CD4-positive, alpha-beta T cell treated with Interleukin-10 for 1 hour (primary cell): Measurements from ENCODE around the gene MAMDC2.
"Not testable (repeated sequence)": the region's sequence is repeated elsewhere in the genome, so short reads cannot be mapped to it uniquely, and the experiment has no call there.

Experiments
- DNase-seq: peaks from one replicate; pipeline ENCODE4 v3.0.0-alpha.2; 2020

MAMDC2 gene

DNA sequence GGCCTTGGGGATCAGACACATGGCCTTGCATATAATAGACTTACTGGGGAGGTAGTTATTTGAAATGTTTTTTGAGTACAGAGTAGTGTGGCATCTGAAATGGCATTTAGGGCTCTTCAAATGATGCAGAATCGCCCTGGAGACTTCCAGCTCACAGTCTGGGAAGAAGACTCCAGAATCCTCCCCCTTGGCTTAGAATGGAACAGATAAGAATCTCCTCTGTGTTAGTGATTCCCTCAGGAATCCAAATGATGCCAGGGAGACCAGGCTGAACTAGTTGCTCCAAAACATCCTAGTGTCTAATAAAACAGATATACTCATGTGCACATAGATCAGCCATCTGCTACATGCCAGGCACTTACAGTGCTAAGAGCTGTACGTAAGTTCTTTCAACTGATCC lies 176.6 kb downstream of the MAMDC2 start:
- DNase-seq, result no peak

DNA sequence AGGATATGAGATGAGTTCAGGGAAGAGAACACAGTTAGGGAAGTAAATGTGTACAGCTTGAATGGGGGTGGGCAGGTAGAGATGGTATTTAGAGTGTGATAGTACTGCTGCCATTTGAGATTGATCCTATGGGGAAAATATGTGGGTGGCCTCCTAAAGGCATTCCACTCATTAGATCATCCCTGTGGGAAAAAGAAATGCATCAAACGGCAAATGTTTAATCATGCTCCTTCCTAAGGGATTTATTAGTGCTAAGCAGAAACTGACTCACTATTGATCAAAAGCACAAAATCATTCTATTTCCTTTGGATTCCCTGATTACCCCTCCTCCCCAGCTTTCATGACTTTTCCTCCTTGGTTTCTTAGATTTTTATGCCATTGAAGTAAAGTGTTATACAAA lies 178.7 kb downstream of the MAMDC2 start:
- no peak for DNase-seq

DNA sequence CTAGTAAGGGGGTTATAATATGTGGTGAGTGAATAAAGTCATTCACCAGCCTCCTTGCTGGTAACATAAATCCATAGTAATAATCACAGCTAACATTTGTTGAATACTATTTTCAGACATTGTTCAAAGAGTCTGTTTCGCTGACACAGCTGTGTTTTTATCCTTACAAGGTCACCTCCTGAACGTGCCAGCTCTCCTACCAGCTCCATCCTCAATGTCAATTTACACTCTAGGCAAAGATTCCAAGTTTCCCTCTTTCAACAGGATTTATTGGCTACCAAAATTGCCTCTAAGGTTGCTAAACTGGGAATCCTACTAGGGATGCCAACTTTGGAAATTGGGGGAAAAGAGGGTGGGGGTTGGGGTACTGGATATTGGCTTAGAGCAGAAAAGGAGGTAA lies 184.5 kb downstream of the MAMDC2 start:
- DNase-seq, result no peak

DNA sequence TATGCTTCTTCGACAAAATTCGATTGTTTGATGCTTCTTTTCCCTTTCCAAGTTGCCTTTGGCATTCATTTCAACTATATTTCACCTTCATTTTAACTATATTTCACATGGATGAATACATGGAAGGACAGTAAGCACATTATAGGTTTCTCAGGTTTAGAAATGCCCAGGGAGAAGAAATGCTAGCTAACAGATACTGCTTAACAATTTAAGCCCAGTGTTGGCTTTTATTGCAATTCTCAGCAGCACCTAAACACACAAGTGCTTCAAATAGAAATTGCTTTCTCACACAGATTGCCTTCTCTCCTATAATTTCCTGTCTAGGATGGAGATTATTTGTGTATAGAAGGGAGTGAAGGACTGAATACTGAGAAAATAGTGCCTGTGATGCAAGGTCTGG lies 185.0 kb downstream of the MAMDC2 start:
- DNase-seq, result no peak

DNA sequence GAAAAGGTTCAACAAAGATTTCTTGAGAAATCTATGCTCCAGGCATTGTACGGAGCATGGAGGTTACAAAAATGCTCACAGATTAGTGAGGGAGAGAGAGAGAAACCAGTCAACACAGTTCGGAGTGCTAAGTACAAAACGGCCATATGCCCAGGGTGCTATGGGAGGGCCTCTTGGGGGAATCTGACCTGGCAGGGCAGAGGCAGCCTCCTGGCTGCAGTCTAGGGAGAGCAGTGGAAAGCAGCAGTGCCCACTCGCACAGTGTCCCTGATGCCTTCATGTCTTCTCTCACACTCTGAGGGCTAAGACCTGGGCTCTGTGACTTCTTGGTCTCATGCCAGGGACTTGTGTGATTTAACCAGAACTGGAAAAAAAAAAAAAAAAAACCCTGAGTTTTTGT lies 185.4 kb downstream of the MAMDC2 start:
- DNase-seq, result no peak

DNA sequence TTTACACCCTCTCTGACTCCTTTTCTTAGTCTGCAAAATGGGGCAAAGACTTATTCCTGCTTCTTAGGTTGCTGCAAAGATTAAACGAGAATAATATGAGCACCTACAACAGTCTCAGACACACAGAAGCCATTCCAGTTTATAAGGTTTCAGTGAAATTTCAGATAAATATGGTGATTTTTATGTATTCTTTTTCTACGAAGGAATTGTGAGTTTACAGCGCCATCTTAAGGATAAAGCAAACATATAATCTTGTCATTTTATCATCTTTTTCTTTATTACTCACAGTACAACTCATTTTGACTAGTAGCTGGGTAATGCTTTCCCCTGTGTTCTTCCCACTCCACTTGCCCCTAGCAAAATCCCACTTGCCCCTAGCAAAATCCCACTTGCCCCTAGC lies 185.9 kb downstream of the MAMDC2 start:
- DNase-seq, result no peak

DNA sequence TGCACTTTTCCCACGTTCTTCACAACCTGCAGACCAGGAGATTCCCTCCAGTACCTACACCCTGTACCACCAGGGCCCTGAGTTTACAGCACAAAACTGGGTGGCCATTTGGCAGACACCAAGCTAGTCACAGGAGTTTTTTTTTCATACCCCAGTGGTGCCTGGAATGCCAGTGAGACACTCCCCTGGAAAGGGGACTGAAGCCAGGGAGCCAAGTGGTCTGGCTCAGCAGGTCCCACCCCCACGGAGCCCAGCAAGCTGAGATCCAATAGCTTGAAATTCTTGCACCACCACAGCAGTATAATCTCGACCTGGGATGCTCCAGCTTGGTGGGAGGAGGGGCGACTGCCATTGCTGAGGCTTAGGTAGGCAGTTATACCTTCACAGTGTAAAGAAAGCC lies 188.8 kb downstream of the MAMDC2 start:
- no peak for DNase-seq

DNA sequence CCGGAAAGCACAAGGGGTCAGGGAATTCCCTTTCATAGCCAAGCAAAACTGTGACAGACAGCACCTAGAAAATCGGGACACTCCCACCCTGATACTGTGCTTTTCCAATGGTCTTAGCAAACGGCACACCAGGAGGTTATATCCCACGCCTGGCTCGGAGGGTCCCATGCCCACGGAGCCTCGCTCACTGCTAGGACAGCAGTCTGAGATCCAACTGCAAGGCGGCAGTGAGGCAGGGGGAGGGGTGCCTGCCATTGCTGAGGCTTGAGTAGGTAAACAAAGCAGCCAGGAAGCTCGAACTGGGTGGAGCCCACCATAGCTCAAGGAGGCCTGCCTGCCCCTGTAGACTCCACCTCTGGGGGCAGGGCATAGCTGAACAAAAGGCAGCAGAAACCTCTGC lies 190.6 kb downstream of the MAMDC2 start:
- DNase-seq, result not testable (repeated sequence)

DNA sequence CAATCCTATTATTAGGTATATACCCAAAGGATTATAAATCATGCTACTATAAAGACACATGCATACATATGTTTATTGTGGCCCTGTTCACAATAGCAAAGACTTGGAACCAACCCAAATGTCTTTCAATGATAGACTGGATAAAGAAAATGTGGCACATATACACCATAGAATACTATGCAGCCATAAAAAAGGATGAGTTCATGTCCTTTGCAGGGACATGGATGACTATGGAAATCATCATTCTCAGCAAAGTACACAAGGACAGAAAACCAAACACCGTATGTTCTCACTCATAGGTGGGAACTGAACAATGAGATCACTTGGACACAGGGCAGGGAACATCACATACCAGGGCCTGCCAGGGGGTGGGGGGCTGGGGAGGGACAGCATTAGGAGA lies 202.3 kb downstream of the MAMDC2 start:
- DNase-seq, result not testable (repeated sequence)

DNA sequence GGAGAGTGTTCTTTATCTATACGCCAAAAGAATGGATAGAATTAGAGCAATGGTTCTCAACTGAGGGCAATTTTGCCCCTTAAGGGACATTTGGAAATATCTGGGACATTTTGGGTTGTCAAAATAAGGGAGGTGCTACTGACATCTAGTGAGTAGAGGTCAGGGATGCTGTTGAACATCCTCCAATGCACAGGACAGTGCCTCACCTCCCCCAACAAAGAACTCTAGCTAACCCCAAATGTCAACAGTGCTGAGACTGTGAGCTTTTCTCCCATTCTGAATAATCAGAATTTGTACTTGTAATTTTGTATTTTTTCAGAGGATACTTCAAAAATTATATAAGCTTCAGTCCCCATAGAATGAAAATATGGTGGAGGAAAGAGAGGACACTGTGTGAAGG lies 206.6 kb downstream of the MAMDC2 start:
- no peak for DNase-seq

DNA sequence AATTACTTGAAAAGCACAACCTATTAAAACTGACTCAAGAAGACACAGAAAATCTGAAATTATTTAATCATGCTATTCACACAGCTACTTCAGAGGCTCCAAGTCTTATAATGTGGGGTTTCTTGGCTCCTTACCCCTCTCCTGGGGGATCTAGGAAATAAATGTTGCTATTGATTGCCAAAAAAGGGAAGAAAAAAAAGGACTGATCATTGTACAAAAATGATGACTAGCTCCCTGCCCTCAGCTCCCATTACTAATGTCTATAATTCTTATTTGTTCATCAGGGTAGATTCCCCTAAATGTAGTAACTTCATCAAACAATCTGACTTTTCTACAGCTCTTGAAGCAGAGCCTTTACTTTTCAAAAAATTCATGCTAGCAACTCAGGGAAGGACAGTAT lies 211.8 kb downstream of the MAMDC2 start:
- DNase-seq, result no peak

DNA sequence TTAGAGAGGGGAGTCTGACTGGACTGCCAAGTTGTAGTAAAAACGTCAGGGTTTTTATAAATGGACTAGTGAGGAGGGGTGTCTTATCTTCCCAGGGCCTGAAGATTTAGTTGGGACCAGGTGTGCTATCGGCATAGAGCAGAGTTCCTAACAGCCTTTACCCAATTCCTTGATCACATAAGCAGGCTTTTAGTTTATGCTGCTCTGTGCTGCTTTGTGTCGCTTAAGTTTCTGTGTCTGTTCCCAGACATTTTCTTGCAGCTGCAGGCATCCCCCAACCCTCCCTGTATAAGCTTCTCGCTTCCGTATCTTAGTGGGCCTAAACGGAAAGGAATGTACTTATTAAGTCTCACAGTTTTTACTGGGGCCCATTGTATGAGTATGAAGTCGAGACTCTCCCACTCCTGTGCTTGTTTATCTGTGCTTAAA lies 212.5 kb downstream of the MAMDC2 start:
- DNase-seq, result no peak

DNA sequence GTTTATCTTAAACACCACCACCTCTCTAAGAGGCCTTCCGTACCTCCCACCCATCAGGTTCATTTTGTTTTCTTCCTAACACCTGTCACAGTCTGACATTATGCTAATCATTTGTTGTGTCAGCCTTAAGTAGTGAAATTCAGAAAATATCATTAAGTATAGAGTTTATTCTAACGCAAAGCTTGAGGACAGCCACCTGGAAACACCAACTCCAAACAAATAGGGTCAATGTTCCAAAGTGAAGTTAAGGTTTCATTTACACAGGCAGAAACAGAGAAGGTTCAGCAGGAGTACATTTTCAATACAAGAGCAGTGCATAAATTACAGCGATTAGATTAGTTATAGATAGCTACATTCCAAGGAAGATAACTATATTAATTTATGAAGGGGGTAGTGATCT lies 213.9 kb downstream of the MAMDC2 start:
- DNase-seq, result no peak

DNA sequence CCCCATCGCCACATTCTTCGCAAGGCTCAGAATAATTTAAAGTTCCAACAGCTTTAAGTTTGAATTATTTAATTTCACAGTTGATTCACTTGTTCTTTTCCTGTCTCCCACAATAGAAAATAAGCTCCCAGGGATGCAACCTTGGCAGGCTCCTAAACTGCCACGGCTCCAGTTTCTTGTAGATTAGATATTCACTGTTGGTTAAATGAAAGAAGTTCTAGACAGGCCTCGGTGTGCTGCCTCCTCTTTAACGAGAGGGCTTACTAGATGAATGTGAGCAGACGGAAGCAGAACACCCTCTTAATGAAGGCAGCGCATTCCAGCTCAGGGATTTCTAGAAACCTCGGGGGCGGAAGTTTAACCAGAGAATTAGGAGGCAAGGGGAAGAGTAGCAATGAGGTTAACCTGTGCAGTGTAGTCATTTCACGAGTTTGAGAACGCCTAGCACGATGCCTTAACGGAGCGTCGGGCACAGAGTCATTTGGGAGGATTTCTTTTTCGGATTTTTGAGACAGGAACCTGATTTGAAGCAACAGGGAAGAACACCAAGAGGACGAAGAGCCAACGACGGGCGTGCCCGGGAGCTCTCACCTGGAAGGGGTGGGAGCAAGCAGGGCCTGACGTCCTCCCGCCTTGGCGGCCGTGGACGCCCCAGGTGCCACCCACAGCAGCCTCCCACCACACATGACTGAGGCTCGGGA lies 214.5 kb downstream of the MAMDC2 start:
- DNase-seq, result no peak

DNA sequence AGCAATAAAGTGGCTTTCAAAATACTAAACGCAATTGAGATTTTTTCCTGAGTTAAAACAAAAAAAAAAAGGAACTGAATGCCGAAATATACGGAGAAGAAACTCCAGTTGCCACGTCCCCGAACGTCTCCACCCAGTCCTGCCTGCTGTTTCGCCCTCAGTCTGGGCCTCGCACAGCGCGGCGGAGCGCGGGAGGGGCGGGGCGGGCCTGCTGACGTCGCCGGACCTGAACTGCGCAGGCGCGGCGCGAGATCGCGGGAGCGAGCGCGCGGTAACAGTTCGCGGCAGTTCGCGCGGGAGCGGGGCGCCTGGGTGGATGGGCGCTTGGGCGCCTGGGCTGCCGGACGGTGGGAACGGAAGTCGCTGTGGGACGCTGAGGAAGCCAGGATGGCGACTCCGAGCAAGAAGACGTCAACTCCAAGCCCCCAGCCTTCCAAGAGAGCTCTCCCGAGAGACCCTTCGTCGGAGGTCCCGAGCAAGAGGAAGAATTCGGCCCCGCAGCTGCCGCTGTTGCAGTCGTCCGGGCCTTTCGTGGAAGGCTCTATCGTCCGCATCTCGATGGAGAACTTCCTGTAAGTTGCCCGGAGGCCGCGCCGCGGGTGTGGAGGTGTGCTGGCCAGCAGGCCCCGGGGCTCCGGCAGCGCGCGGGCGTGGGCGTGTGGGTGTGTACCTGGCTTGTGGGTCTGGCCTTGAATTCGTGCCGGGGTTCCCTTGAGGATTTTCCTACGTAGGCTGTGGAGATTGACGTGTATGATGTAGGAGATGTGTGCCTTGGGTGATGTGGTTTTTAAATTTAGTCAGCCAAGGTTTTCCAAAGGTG lies 215.3 kb downstream of the MAMDC2 start, which contains the start of gene SMC5:
TSS of gene SMC5 (plus strand) at position 287 of the 820 bp plus-strand sequence. CDS start at position 388, 101 bp downstream.
- peak; percentile 93 for DNase-seq

DNA sequence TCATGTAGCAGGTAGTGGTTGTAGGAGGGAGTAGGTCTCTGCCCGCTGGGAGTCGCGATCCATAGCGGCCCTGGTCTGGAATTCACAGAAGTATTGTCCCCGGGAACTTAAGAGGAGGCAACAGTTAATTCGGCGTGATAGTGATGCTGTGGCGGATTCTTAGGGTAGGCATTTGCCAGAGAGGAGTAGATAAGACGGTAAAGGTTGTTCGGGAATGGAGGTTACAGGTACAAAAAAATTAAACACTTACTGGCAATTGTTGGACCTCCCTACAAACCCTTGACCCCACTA lies 215.8 kb downstream of the MAMDC2 start:
- no peak for DNase-seq

DNA sequence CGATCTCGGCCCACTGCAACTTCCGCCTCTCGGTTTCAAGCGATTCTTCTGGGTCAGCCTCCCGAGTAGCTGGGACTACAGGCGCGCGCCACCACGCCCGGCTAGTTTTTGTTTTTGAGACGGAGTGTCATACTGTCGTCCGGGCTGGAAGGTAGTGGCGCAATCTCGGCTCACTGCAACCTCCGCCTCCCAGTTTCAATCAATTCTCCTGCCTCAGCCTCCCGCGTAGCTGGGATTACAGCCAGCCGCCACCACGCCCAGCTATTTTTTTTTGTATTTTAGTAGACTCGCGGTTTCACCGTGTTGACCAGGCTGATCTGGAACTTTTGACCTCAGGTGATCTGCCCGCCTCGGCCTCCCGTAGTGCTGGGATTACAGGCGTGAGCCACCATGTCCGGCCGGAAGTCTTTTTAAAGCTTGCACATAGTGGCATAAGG lies 216.4 kb downstream of the MAMDC2 start:
- DNase-seq, result no peak

DNA sequence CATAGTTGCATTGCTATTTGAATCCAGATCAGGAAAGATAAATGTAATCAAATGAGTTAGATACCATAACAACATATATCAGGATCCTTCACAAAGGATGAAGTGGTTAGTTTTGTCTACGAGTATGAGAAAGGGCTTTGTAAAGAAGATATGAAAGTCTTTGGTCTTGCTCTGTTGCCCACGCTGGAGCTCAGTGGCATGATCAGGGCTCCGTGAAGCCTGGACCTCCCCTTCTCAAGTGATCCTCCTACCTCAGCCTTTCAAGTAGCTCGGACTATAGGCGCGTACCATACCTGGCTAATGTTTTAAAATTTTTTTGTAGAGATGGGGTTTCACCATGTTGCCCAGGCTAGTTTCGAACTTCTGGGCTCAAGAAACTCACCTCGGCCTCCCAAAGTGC lies 217.0 kb downstream of the MAMDC2 start:
- DNase-seq, result no peak

DNA sequence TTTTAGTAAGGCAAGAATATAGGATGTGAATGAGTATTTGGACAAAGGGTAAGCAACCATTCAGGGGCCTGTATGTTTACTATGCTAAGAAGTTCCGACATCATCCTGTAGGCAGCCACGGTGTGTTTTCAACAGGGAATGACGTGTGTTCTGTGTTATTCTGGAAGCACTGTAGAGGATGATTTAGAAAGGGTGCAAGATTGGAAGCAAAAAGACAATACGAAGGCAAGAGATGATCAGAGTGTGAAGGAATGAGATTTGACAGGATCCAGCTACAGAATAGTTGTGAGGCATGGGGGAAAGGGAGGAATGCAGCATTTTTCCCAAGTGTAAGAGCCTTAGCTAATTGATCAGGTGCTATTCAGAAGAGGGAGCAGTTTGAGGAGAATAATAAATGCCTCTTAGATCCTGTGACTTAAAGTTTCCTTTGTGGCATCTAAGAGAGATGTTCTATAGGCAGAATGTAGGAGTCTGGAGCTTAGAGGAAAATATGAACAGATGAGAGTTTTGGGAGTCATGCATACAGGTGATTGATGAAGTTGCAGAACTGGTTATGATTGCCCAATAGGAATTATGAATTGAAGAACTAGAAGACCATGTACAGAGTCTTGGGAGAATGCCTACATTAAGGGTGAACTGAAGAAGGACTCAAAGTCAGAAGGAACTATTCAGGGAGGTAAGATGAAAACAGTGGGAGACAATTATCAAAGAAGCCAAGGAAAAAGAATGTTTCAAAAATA lies 217.7 kb downstream of the MAMDC2 start:
- DNase-seq, result no peak

DNA sequence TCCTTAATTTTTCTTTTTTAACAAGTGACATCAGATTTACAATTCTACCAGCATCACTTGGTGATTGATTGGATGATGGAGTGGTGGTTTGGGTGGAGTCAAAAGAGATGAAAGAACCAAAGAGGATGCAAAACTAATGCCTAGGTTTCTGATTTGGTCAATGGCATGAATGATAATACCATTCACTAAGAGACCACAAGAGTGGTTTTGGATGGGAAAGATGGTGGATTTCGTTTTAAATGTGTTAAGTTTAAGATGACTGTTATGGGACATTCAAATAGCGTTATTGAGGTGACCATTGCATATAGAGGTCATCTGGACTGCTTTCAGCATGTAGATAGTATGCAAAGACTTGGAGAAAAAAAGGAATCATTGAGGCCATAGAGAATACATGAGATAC lies 218.7 kb downstream of the MAMDC2 start:
- no peak for DNase-seq

DNA sequence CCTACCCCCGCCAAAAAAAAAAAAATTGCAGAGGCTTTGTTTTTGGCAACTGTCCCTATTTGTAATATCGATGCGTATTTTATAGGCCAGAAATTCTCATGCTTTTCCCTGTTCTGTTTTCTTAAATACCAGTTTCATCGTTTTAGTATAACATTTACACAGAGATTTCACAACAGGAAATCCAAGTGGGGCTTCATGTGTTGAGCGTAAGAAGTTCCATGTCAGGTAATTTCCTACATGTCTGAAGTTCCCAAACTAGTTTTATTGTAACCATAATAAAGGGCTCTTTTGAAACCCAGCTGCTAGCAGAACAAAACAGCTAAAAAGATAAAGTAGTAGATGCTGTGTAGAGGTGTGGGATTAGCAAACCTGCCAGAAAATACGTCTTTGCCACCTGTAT lies 219.3 kb downstream of the MAMDC2 start:
- no peak for DNase-seq

DNA sequence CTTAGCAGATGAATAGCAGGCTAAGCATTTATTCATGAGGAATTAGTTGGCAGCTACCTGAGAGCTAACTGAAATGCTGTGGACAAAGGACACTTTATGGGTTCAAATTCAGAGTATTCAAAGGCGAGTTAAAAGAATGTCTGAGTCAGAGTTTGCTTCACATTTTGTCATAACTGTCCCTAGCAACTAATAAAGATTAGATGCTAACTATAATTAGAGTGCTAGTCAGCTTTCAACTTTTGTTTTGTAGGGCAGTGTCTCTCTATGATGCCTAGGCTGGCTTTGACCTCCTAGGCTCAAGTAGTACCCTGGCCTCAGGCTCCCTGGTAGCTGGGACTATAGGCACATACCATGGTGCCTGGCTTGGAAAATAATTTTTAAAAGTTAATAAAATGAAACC lies 219.8 kb downstream of the MAMDC2 start:
- no peak for DNase-seq
